ENCODE data around the gene WDR20.

WDR20 gene

DNA sequence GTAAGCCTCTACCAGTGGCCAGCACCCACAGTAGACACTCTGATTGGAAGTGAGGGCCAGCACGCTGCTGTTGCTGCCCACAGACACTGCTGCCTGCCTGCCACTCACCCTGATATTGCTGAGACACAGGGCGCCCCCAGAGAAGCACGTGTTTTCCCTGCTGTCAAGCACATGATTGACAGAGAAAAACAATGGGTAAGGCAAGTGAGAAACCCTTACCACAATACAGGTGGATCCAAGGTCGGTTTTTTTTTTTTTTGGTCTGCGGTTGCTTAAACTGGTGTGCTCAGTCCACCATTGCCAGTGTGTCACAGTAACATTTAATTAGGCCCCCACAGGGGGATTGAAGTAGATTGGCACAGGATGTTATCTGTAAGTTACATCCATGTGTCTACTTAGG lies 65.9 kb downstream of the WDR20 start:
- CTCF ChIA-PET: no interaction called here
- DNase-seq (ENCODE audit: extremely low spot score): no peak

DNA sequence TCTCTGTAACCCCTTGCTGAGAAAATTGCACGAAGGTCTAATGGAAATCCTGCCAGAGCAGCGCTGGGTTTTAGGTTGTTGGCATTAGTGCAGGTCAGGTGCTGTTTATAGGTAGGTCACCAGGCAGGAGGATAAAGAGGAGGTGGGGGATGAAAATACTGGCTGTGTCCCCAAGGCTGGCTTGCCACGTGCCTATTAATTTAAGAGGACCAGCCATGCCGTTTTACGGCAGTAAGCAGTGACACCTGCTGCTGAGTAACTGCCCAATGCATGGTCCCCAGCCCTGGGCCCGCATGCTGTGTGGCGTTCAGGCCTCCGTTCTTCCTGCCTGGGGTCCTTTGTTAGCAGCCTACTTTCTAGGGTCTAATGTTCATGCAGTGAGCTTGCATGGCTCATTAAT lies 67.2 kb downstream of the WDR20 start:
- no peak for TF ChIP-seq CTCF (IDR thresholded peaks at IDR 0.05; ENCODE audit: control extremely low read depth, extremely low read depth, low read depth, missing control alignments)
- ChIA-PET POLR2A (no interaction called here), CTCF (no interaction called here)
- no peak for DNase-seq (ENCODE audit: extremely low spot score)

More for the DNA sequence above, 65.9 kb downstream of the WDR20 start:
- POLR2A ChIA-PET: no interaction called here
- TF ChIP-seq CTCF (IDR thresholded peaks at IDR 0.05; ENCODE audit: control extremely low read depth, extremely low read depth, low read depth, missing control alignments): no peak

- ChIA-PET CTCF (no interaction called here), POLR2A (no interaction called here)
- no peak for TF ChIP-seq CTCF (IDR thresholded peaks at IDR 0.05; ENCODE audit: control extremely low read depth, extremely low read depth, low read depth, missing control alignments)
- no peak for DNase-seq (ENCODE audit: extremely low spot score)
Observed at GRCh38 chr14:102207831-102208365, 68.2 kb downstream of the WDR20 start.

DNA sequence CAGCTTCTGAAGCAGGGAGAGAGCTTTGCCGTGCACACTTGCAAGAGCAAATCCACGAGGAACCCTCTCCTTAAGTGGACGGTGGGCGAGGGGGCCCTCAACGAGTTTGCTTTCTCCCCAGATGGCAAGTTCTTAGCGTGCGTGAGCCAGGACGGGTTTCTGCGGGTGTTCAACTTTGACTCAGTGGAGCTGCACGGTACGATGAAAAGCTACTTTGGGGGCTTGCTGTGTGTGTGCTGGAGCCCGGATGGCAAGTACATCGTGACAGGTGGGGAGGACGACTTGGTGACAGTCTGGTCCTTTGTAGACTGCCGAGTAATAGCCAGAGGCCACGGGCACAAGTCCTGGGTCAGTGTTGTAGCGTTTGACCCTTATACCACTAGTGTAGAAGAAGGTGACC lies 69.0 kb downstream of the WDR20 start:
- CTCF ChIA-PET: no interaction called here
- DNase-seq (ENCODE audit: extremely low spot score): no peak
- TF ChIP-seq CTCF (IDR thresholded peaks at IDR 0.05; ENCODE audit: control extremely low read depth, extremely low read depth, low read depth, missing control alignments): no peak
- POLR2A ChIA-PET: no interaction called here

- no peak for DNase-seq (ENCODE audit: extremely low spot score)
- TF ChIP-seq CTCF (IDR thresholded peaks at IDR 0.05; ENCODE audit: control extremely low read depth, extremely low read depth, low read depth, missing control alignments): no peak
- POLR2A ChIA-PET: no interaction called here
- CTCF ChIA-PET: no interaction called here
Observed at GRCh38 chr14:102209224-102209966, 69.7 kb downstream of the WDR20 start.

DNA sequence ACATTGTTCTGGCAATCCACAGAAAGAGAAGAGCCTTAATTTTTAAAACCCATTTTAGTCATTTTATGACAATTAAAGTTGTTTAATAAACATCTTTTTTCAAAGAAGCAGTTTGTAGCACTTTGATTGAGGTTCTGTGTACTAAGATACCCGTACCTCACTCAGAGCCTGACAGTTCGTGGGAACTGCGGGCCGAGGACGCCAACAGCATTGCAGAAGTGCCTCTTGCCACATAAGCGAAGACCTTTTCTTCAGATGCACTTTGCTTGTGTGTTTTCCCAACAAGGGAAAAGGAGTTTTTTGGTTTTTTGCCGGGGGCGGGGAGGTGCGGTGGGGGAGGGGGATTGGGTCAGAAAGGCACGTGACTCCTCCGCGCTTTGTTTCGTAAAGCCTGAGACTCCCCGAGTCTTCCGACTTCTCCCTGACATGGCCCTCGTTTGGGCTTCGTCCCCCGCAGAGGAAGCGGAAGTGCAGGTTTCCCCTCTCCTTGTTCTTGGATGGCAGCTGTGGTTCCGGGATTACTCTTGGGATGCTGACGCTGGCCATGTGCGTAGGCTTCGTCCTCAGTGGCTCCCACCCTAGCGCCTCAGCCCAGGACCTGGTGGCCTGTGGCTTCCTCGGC lies 70.8 kb downstream of the WDR20 start:
- ChIA-PET POLR2A (no interaction called here), CTCF (no interaction called here)
- DNase-seq (ENCODE audit: extremely low spot score): no peak
- no peak for TF ChIP-seq CTCF (IDR thresholded peaks at IDR 0.05; ENCODE audit: control extremely low read depth, extremely low read depth, low read depth, missing control alignments)
